RWPE2 (cell line): ENCODE measurements around the gene RIMS4.

Source experiments
- ATAC-seq: fragments of 200-7000 bp; cut with Tn5 transposase; 3 replicates; pipeline ENCODE4 v1.9.1; 2021; ENCODE audit warnings: low read depth
- DNase-seq: peaks from one replicate; pipeline ENCODE4 v3.0.0-alpha.2; 2020; ENCODE audit warnings: low spot score
- H3K27ac ChIP-seq: fragments of 450-650 bp; 2 replicates; pipeline ENCODE4 v1.5.1; 2017; ENCODE audit warnings: mild to moderate bottlenecking; ENCODE audit not compliant: poor library complexity, severe bottlenecking
- H3K27me3 ChIP-seq: fragments of 250-450 bp; sonication (Bioruptor Pico); 2 replicates; pipeline ENCODE4 v1.5.1; 2021; ENCODE audit warnings: mild to moderate bottlenecking, moderate library complexity; ENCODE audit not compliant: insufficient read depth, poor library complexity, severe bottlenecking
- H3K36me3 ChIP-seq: fragments of 250-450 bp; sonication (Bioruptor Pico); 2 replicates; pipeline ENCODE4 v1.5.1; 2020; ENCODE audit warnings: low read depth, mild to moderate bottlenecking, moderate library complexity
- H3K4me1 ChIP-seq: fragments of 250-450 bp; sonication (Bioruptor Pico); 2 replicates; pipeline ENCODE4 v1.5.1; 2021; ENCODE audit warnings: mild to moderate bottlenecking, moderate library complexity; ENCODE audit not compliant: insufficient read depth, poor library complexity, severe bottlenecking
- H3K4me3 ChIP-seq: fragments of 250-450 bp; sonication (Bioruptor Pico); 2 replicates; pipeline ENCODE4 v1.5.1; 2021; ENCODE audit warnings: mild to moderate bottlenecking, moderate library complexity; ENCODE audit not compliant: severe bottlenecking
- H3K9me3 ChIP-seq: fragments of 250-450 bp; sonication (Bioruptor Pico); 2 replicates; pipeline ENCODE4 v1.5.1; 2021; ENCODE audit warnings: mild to moderate bottlenecking, moderate library complexity; ENCODE audit not compliant: severe bottlenecking
- CTCF ChIP-seq: fragments of 450-650 bp; IDR thresholded peaks from one replicate; pipeline ENCODE4 v1.5.1; 2017; ENCODE audit warnings: mild to moderate bottlenecking, moderate library complexity; ENCODE audit not compliant: poor library complexity, severe bottlenecking

RIMS4 gene

GRCh38 chr20:44723391-44723790 is 87.0 kb downstream of the RIMS4 start:
- peaks cover 26% of the 10 kb centered on the region for H3K4me1 ChIP-seq
- H3K27me3 ChIP-seq, result no peaks in the 10 kb centered on the region
- no peak overlapping the region for H3K27ac ChIP-seq
- no peaks in the 10 kb centered on the region for H3K9me3 ChIP-seq
- no peak overlapping the region for H3K4me3 ChIP-seq
- H3K36me3 ChIP-seq, result no peaks in the 10 kb centered on the region
- DNase-seq (no peak), ATAC-seq (no peak)
- TF ChIP-seq CTCF, result no peak

- Histone ChIP-seq H3K27ac (no peak overlapping the region), H3K27me3 (no peaks in the 10 kb centered on the region)
Measured at GRCh38 chr20:44722990-44723389, 87.4 kb downstream of the RIMS4 start.

GRCh38 chr20:44721785-44722054 is 88.6 kb downstream of the RIMS4 start:
- TF ChIP-seq CTCF, result no peak
- Histone ChIP-seq H3K4me1 (peaks cover 22% of the 10 kb centered on the region), H3K9me3 (no peaks in the 10 kb centered on the region), H3K27me3 (no peaks in the 10 kb centered on the region), H3K27ac (peak overlapping the region; percentile 84), H3K4me3 (no peak overlapping the region), H3K36me3 (no peaks in the 10 kb centered on the region)
- no peak for DNase-seq
- ATAC-seq, result no peak

More at GRCh38 chr20:44722990-44723389, 87.4 kb downstream of the RIMS4 start:
- no peak for ATAC-seq
- no peak for DNase-seq
- no peaks in the 10 kb centered on the region for H3K9me3 ChIP-seq
- H3K36me3 ChIP-seq, result no peaks in the 10 kb centered on the region
- H3K4me3 ChIP-seq, result no peak overlapping the region
- TF ChIP-seq CTCF, result no peak
- H3K4me1 ChIP-seq, result peaks cover 22% of the 10 kb centered on the region

- Histone ChIP-seq H3K4me3 (no peak overlapping the region), H3K27ac (peak overlapping the region; percentile 84)
- ATAC-seq, result peak; percentile 62
Measured at GRCh38 chr20:44720997-44721784, 89.2 kb downstream of the RIMS4 start.

More at GRCh38 chr20:44720997-44721784, 89.2 kb downstream of the RIMS4 start:
- Histone ChIP-seq H3K4me1 (peaks cover 27% of the 10 kb centered on the region), H3K9me3 (no peaks in the 10 kb centered on the region), H3K27me3 (no peaks in the 10 kb centered on the region), H3K36me3 (no peaks in the 10 kb centered on the region)
- no peak for DNase-seq
- TF ChIP-seq CTCF, result no peak
